HepG2 (cell line): ENCODE measurements around the gene USE1. TPM values are rescaled to one million over a fixed set of nuclear protein-coding genes. Genes with fewer than 3 reads are reported as not detected.

Experiments
- CREM ChIP-seq, 2 experiments: sonication (generic) in 1 of 2; formaldehyde crosslinking in 1 of 2; IDR thresholded peaks; 2 replicates each; pipeline versions ENCODE4 v1.4.0 to v1.6.1; 2016 to 2020; ENCODE audit warnings: antibody characterized with exemption in 1 of 2, mild to moderate bottlenecking in 1 of 2, missing genetic modification reagents in 1 of 2
- JUN ChIP-seq: sonication (generic); formaldehyde crosslinking; IDR thresholded peaks from 2 replicates; pipeline ENCODE4 v1.4.0; 2020; ENCODE audit warnings: mild to moderate bottlenecking, missing genetic modification reagents
- KDM4B ChIP-seq: sonication (generic); formaldehyde crosslinking; IDR thresholded peaks from 2 replicates; pipeline ENCODE4 v1.4.0; 2020; ENCODE audit warnings: missing genetic modification reagents
- MXD3 ChIP-seq: IDR thresholded peaks from 2 replicates; pipeline ENCODE4 v1.6.1; 2016; ENCODE audit warnings: mild to moderate bottlenecking, missing biosample characterization, missing genetic modification reagents
- MYNN ChIP-seq: sonication (generic); formaldehyde crosslinking; IDR thresholded peaks from 2 replicates; pipeline ENCODE4 v1.4.0; 2020; ENCODE audit warnings: mild to moderate bottlenecking, low read depth, missing genetic modification reagents
- NCOA2 ChIP-seq: sonication (generic); formaldehyde crosslinking; IDR thresholded peaks from 2 replicates; pipeline ENCODE4 v1.8.0; 2022; ENCODE audit warnings: inconsistent platforms
- NCOR1 ChIP-seq: fragments of 200-600 bp; sonication (generic); IDR thresholded peaks from 2 replicates; pipeline ENCODE4 v1.7.0; 2017; ENCODE audit warnings: antibody characterized with exemption, low read length, borderline replicate concordance
- NFYB ChIP-seq: sonication (generic); formaldehyde crosslinking; IDR thresholded peaks from 2 replicates; pipeline ENCODE4 v1.4.0; 2020; ENCODE audit warnings: missing genetic modification reagents
- RAD51 ChIP-seq: fragments of 450-650 bp; IDR thresholded peaks from 2 replicates; pipeline ENCODE4 v1.6.1; 2016; ENCODE audit warnings: borderline replicate concordance
- SIN3B ChIP-seq: fragments of 150-350 bp; IDR thresholded peaks from 2 replicates; pipeline ENCODE4 v1.6.1; 2014; ENCODE audit warnings: low read length
- SIX4 ChIP-seq: sonication (generic); formaldehyde crosslinking; IDR thresholded peaks from 2 replicates; pipeline ENCODE4 v1.4.0; 2020; ENCODE audit warnings: missing genetic modification reagents
- SMAD9 ChIP-seq: sonication (generic); formaldehyde crosslinking; IDR thresholded peaks from 2 replicates; pipeline ENCODE4 v1.5.1; 2020; ENCODE audit warnings: mild to moderate bottlenecking, missing genetic modification reagents
- SP2 ChIP-seq: sonication (generic); formaldehyde crosslinking; IDR thresholded peaks from 2 replicates; pipeline ENCODE4 v1.5.1; 2020; ENCODE audit warnings: mild to moderate bottlenecking, missing genetic modification reagents
- TEAD3 ChIP-seq: optimal IDR thresholded peaks from 2 replicates; pipeline ENCODE3; 2016; ENCODE audit warnings: borderline replicate concordance
- THAP11 ChIP-seq: IDR thresholded peaks from 2 replicates; pipeline ENCODE4 v1.6.1; 2016; ENCODE audit warnings: missing biosample characterization, missing genetic modification reagents
- TOPORS ChIP-seq: sonication (generic); formaldehyde crosslinking; IDR thresholded peaks from 2 replicates; pipeline ENCODE4 v1.8.0; 2023; ENCODE audit warnings: mild to moderate bottlenecking, missing genetic modification reagents
- ZNF205 ChIP-seq: IDR thresholded peaks from 2 replicates; pipeline ENCODE4 v1.6.1; 2018; ENCODE audit warnings: missing biosample characterization, missing genetic modification reagents
- ZNF350 ChIP-seq: sonication (generic); formaldehyde crosslinking; IDR thresholded peaks from 2 replicates; pipeline ENCODE4 v1.4.0; 2020; ENCODE audit warnings: mild to moderate bottlenecking, low read depth, missing genetic modification reagents, borderline replicate concordance
- ZNF558 ChIP-seq: sonication (generic); formaldehyde crosslinking; IDR thresholded peaks from 2 replicates; pipeline ENCODE4 v1.9.0; 2022; ENCODE audit warnings: mild to moderate bottlenecking, missing genetic modification reagents, borderline replicate concordance
- ZNF598 ChIP-seq: sonication (generic); formaldehyde crosslinking; IDR thresholded peaks from 2 replicates; pipeline ENCODE4 v1.5.1; 2020; ENCODE audit warnings: mild to moderate bottlenecking, missing genetic modification reagents, borderline replicate concordance
- ZNF615 ChIP-seq: sonication (generic); formaldehyde crosslinking; IDR thresholded peaks from 2 replicates; pipeline ENCODE4 v1.5.0; 2020; ENCODE audit warnings: mild to moderate bottlenecking, missing genetic modification reagents, borderline replicate concordance
- ZNF792 ChIP-seq: IDR thresholded peaks from 2 replicates; pipeline ENCODE4 v1.6.1; 2016
- polyA plus RNA-seq, 8 experiments: library from polyadenylated mRNA; depleted of rRNA in 3 of 8; stranded (reverse) in 7 of 8; unstranded in 1 of 8; fragments of >200 nt; fragmentation: Illumina TruSeq in 4 of 8; extraction: Trizol in 4 of 8; gene quantifications; 2 replicates each; pipeline versions ENCODE4 v1.2.1 to v1.2.3, GENCODE V29; 2011 to 2016; ENCODE audit warnings: low read depth in 4 of 8, missing spikeins in 1 of 8, mixed read lengths in 1 of 8; ENCODE audit not compliant: insufficient read depth in 1 of 8
- total RNA-seq, 5 experiments: library from RNA; depleted of rRNA; stranded (reverse); fragments of >200 nt; fragmentation: Illumina TruSeq; extraction: Trizol; gene quantifications; 2 replicates each; pipeline ENCODE4 v1.2.3, GENCODE V29; 2016; ENCODE audit warnings: low read depth in 1 of 5
- TF ChIP-seq, protein P1 (sequence below): sonication (generic); formaldehyde crosslinking; IDR thresholded peaks from 2 replicates; pipeline ENCODE4 v1.5.0; 2020; ENCODE audit warnings: mild to moderate bottlenecking, missing genetic modification reagents, borderline replicate concordance
- TF ChIP-seq, protein P2 (sequence below): sonication (generic); formaldehyde crosslinking; IDR thresholded peaks from 2 replicates; pipeline ENCODE4 v1.4.0; 2020; ENCODE audit warnings: mild to moderate bottlenecking, missing genetic modification reagents

USE1 gene
- total and polyA plus RNA-seq, 2 of the 13 experiments (the other 11 are each of a cell fraction or from before 2014, with no cell fraction given), result 9.9 to 17.6 TPM

GRCh38 chr19:17266975-17267788, 52.0 kb downstream of the USE1 start, which contains the start of gene BABAM1 (continued):
- TF ChIP-seq, protein P1, sequence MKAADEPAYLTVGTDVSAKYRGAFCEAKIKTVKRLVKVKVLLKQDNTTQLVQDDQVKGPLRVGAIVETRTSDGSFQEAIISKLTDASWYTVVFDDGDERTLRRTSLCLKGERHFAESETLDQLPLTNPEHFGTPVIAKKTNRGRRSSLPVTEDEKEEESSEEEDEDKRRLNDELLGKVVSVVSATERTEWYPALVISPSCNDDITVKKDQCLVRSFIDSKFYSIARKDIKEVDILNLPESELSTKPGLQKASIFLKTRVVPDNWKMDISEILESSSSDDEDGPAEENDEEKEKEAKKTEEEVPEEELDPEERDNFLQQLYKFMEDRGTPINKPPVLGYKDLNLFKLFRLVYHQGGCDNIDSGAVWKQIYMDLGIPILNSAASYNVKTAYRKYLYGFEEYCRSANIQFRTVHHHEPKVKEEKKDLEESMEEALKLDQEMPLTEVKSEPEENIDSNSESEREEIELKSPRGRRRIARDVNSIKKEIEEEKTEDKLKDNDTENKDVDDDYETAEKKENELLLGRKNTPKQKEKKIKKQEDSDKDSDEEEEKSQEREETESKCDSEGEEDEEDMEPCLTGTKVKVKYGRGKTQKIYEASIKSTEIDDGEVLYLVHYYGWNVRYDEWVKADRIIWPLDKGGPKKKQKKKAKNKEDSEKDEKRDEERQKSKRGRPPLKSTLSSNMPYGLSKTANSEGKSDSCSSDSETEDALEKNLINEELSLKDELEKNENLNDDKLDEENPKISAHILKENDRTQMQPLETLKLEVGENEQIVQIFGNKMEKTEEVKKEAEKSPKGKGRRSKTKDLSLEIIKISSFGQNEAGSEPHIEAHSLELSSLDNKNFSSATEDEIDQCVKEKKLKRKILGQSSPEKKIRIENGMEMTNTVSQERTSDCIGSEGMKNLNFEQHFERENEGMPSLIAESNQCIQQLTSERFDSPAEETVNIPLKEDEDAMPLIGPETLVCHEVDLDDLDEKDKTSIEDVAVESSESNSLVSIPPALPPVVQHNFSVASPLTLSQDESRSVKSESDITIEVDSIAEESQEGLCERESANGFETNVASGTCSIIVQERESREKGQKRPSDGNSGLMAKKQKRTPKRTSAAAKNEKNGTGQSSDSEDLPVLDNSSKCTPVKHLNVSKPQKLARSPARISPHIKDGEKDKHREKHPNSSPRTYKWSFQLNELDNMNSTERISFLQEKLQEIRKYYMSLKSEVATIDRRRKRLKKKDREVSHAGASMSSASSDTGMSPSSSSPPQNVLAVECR, result peak; percentile 80; the same call in 1 of the 2 replicates
- no peak for TF ChIP-seq ZNF615 (CRISPR knock-in tag)
- TF ChIP-seq CREM (IDR thresholded peaks at IDR 0.05), result peak; percentile 96
- TF ChIP-seq CREM (CRISPR knock-in tag; IDR thresholded peaks at IDR 0.05), result no peak
- peak; percentile 100 for TF ChIP-seq THAP11 (CRISPR knock-in tag)
- TF ChIP-seq JUN (CRISPR knock-in tag), result no peak
- TF ChIP-seq ZNF350, result peak; percentile 84; the same call in 1 of the 2 replicates
- TF ChIP-seq NCOR1, result peak; percentile 23; the same call in 1 of the 2 replicates
- TF ChIP-seq ZNF205, result 0 out of 2 replicates have a peak, but pooled peaks have one; percentile 33
- peak; percentile 61; the same call in 1 of the 2 replicates for TF ChIP-seq MXD3 (CRISPR knock-in tag)
- TF ChIP-seq MYNN, result no peak
- TF ChIP-seq SIX4, result 0 out of 2 replicates have a peak, but pooled peaks have one; percentile 17
- peak; percentile 50; the same call in 1 of the 2 replicates for TF ChIP-seq ZNF598 (CRISPR knock-in tag)
- peak; percentile 94 for TF ChIP-seq SIN3B
- TF ChIP-seq TOPORS, result 0 out of 2 replicates have a peak, but pooled peaks have one; percentile 29
- TF ChIP-seq NCOA2 (CRISPR knock-in tag), result peak; percentile 51; the same call in 1 of the 2 replicates
- no peak for TF ChIP-seq ZNF558 (CRISPR knock-in tag)
- TF ChIP-seq KDM4B (CRISPR knock-in tag), result no peak
- TF ChIP-seq SMAD9 (CRISPR knock-in tag), result no peak
- TF ChIP-seq SP2 (CRISPR knock-in tag), result peak; percentile 83
- TF ChIP-seq NFYB (CRISPR knock-in tag), result peak; percentile 90
- peak; percentile 73 for TF ChIP-seq TEAD3 (CRISPR knock-in tag)
- TF ChIP-seq RAD51, result no peak
- TF ChIP-seq ZNF792 (CRISPR knock-in tag), result peak; percentile 73; the same call in 1 of the 2 replicates
- TF ChIP-seq, protein P2, sequence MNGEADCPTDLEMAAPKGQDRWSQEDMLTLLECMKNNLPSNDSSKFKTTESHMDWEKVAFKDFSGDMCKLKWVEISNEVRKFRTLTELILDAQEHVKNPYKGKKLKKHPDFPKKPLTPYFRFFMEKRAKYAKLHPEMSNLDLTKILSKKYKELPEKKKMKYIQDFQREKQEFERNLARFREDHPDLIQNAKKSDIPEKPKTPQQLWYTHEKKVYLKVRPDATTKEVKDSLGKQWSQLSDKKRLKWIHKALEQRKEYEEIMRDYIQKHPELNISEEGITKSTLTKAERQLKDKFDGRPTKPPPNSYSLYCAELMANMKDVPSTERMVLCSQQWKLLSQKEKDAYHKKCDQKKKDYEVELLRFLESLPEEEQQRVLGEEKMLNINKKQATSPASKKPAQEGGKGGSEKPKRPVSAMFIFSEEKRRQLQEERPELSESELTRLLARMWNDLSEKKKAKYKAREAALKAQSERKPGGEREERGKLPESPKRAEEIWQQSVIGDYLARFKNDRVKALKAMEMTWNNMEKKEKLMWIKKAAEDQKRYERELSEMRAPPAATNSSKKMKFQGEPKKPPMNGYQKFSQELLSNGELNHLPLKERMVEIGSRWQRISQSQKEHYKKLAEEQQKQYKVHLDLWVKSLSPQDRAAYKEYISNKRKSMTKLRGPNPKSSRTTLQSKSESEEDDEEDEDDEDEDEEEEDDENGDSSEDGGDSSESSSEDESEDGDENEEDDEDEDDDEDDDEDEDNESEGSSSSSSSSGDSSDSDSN (CRISPR knock-in tag), result 0 out of 2 replicates have a peak, but pooled peaks have one; percentile 25
